HG03039 (cell line): ENCODE results near the gene DNM3.

ENCODE experiments used
- ATAC-seq: cut with Tn5 transposase; IDR thresholded peaks from one replicate; pipeline ENCODE4 v1.9.1; 2021; ENCODE audit warnings: mild to moderate bottlenecking, moderate library complexity; ENCODE audit not compliant: unreplicated experiment

DNM3 gene

DNA sequence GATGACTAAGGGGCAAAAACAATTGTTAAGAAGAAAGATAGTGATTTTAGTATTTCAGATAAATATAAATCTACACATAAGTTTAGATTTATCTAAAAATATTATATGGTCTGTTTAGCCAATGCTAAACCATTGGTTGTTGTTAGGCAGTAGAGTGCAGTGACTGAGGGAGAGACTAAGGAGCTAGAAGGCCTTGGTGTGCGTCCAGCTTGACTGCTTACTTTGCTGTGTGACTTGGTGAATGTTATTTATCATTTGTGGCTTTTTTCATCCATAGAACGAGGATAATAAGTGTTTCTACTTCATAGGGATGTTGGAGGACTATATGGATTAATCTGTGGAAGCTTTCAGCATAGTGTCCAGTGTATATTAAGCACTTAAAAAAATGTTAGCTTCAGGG is 314.5 kb downstream of the DNM3 start:
- no peak for ATAC-seq

DNA sequence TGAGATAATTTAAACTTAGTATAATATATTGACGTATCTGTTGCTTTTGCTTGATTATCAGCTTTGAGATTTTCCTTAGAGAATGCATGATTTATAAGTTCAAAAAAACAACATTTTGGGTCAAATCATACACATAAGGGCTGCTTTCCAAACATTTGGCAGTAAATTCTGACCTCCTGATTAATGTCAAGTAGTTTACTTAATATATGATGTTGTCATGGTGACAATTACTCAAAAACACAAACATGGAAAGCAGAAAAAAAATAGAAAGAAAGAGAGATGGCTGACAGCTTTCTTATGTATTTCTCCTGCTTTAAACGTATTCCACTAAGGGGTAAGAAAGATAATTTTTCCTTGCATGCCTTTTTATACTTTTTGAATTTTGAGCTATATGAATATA is 320.9 kb downstream of the DNM3 start:
- no peak for ATAC-seq

DNA sequence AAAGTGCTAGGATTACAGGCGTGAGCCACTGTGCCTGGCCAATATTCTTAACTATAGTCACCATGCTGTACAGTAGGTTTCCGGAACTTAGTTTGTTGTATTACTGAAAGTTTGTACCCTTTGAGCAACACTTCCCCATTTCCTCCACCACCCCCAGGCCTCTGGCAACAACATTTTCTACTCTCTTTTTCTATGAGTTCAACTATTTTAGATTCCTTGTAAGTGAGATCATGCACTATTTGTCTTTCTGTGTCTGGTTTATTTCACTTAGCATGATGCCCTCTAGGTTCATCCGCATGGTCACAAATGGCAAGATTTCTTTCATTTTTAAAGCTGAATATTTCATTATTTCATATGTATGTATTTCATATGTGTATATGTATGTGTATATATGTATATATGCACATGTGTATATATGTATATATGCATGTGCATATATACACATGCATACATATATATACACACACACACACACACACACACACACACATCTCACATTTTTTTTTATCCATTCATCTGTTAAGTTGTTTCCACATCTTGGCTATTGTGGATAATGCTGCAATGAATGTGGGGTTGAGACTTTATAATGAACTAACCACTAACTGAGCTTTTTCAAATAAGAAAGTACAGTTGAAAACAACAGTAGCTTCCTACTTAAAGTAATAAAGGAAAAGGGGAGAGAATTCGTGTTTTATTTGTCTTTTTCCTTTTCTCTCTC is 322.4 kb downstream of the DNM3 start:
- ATAC-seq = no peak

DNA sequence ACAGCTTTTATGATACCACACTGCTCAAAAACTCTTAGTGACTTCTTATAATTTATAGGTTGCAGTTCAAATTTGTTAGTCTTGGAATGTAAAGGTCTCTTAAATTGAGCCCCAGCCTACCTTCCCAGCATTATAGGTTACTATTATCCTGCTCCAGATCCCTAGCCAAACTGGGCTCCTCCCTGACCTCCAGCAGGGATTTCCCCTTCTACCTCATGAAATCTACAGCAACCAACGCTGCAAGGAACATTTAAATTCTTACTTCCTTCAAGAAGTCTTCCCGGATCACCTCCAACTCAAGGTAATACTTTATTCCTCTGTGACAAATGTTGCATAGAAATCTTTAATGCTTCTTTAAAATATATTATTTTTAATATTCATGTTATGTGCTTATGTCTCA is 324.1 kb downstream of the DNM3 start:
- no peak for ATAC-seq

DNA sequence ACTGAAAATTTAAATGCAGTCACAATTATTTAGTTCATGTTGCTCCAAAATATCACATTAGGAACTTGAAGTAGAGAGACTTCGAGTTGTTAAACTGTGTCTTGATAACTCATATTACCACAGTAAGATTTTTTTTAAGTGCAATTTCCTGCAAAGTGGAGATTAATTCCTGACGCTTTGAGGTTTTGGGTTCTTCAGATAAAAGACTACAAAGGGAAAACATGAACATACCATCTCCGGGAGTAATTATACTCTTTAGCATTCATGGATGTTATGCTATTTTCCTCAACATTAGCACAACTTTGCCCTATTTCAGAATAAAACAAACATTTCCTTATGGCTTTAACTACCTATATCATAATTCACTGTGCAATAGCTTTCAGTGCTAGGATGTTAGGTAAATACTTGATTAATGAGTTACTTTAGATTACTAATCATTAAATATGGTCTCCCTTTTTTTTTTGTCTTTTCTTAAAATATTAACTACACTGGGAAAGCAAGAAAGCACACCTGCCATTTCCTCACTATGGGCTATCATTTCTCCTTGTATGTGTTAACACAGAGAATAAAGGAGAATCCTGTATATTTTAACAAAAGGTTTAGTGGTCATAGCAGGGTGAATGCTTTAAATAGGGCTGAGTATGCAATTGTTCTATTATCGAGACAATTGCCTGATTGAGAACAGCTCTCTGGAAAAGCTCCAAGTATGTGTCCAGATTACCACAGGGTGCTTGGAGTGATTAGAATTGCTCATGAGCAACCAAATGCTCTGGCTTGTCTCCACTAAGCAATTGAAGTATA is 326.7 kb downstream of the DNM3 start:
- no peak for ATAC-seq

DNA sequence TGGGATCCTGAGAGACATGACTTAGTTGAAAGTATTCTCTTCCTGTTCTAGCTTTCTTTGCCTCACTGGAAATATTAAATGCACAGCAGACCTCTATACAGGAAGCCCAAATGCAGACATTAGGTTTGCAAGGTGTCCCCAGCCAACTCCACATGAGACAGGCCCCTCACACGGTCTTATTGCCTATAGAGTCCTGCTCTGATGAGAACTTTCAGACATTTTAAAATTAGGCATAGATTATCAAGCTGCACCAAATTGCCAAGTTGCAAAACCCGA is 327.2 kb downstream of the DNM3 start:
- no peak for ATAC-seq

DNA sequence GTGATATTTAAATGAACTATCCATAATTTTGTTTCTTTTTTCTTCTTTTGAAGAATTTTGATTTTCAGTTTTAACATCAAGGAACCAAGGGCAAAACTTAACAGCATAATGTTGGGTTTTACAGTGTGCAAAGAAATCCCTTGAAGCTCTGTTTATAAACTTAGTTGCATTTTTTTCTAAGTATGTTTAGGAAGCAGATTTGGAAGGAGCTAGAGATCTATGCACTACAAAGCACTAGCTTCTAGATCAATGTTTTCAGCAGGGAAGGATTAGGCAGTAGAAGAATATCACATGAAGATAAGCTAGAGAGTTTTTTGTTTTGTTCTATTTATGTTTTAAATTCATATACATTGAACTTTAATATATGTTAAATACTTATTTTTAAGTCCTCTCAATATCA is 328.5 kb downstream of the DNM3 start:
- no peak for ATAC-seq

DNA sequence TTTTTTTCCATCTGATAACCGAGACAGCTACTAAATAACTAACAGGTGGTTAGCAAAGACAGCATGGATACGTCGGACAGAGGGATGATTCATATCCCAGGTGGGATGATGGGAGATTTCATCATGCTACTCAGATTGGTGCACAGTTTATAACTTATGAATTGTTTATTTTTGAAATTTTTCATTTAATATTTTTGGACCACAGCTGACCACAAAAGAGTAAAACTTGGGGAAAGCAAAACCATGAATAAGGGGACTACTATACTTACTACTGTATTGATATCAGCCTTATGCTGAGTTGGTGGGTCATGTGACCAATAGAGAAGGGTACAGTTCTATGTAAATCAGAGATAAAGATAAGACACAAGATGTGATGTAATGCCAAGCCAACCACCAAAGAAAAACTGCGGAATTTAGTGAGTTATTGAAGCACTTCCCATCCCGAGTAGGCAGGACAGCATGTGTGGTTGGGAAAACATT is 331.1 kb downstream of the DNM3 start:
- no peak for ATAC-seq

DNA sequence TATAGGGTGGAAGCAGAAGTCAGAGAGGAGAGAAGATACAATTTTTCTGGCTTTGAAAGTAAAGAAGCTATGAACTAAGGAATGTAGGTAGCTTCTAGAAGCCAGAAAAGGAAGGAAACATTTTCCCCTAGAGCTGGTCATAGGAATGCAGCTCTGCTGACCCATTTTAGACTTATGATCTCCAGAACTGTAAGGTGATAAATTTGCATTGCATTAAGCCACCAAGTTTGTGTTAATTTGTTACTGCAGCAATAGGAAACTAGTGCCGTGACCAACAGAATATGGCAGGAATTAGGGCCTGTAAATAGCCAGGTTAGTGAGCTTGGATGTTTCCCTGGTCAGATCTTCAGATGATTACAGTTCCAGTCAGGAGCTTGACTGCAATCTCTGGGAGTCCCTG is 334.9 kb downstream of the DNM3 start:
- no peak for ATAC-seq

DNA sequence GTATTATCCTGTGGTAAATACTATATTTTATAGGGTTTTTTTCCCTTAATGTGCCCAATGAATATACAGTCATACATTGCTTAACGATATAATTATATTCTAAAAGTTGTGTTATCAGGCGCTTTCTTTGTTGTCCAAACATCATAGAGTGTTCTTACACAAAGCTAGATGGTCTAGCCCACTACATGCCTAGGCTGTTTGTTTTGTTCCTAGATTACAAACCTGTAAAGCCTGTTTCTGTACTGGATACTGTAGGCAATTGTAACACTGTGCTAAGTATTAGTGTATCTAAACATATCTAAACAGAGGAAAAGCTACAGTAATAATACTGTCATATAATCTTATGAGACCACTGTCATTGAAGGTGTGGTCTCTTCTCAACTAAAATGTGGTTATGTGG is 336.6 kb downstream of the DNM3 start:
- ATAC-seq = no peak

DNA sequence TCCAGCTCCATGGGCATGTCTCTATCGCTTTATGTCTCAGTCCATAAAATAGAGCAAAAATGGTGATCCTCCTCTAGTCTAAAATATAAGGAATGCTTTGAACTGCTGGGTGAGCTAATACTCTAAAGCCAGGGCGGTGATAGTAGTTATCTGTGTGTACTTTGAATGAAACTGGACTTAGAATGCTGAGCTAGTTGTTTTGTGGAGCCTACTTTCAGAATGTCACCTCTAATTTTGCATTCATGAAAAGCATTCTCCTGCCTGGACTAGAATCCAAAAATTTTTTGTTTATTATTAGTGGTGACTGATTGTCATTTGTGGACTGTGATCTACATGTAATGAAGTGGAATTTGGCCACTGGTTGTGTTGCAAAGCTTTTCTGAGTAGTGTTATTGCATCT is 337.6 kb downstream of the DNM3 start:
- ATAC-seq = no peak

DNA sequence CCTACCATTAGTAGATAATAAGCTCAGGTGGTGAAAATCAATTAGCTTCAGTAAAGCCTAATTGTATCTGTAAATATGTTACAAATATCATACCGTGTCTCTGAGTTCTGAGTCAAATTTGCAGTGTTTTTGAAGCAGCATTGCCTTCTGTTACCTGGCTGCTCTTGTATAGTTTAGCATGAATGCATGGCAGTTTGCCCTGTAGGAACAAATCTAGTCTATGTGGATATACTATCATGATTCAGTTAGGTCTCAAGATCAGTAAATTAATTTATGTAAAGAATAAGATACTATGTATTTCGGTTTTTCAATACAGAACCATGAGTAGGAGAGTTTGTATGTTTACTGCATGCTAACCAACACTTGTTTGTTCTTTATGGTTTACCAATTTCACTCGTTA is 338.6 kb downstream of the DNM3 start:
- no peak for ATAC-seq

DNA sequence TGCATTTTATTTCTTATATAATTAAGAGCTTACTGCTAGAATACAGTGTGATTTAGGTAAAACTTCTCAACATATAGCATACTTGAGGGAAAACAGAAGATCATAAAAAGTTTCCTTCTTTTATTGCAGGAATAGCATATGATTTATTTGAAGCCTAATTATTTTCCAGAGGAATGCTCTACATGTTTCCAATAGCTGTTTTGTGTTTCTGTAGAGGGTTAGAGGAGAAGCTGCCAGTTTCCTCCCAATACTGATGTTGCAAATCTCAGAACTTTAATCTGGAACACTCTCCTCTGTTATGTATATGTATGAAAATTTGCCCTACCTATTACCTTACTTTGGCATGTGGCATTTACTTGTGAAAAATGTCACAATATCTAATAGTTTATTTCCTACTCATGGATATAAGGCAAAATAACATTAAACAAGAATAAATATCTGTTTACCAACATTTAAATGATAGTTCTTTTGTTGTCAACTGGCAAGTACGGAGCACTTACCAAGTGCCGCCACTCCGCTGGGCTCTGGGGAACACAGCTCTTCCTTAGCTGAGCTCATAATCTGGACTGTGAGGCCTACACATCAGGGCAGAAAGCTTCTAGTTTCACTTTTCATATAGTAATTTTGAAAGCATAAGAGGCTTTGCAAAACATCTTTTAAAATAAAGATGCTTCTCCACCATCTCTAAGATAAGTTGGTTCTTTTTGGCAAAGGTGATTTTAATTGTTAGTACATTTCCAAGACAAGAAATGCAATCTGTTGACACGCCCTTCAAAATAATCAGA is 339.4 kb downstream of the DNM3 start:
- no peak for ATAC-seq

DNA sequence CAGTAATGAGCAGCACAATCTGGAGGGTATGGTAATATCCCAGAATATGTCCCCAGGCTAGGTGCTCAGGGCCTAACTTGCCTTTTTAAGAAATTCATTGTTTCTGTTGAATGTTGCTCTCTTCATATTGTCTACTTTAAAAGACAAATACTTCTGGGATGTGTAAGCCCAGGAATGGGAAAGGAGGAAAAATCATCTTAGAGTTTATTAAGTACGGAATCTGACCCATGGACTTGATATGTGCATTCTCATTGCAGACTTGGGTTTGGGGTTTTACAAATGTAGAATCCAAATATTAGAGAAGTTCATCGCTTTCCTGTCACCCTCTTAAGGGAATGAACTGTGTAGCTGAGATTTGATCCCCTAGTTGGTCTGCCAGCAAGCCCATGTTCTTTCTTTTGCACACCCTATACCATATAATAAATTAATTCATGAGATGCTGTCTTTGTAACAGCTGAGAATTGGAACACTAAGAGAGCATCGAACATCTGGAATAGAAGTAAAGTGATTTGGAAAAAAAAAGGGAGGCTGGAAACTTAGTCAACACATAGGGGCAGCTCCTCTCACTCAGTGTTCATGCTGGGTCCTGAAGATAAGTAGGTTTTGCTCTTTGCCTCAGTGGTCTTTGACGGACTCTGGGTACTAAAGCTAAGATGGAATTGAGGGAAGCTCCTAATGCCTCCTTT is 343.4 kb downstream of the DNM3 start:
- ATAC-seq = no peak

DNA sequence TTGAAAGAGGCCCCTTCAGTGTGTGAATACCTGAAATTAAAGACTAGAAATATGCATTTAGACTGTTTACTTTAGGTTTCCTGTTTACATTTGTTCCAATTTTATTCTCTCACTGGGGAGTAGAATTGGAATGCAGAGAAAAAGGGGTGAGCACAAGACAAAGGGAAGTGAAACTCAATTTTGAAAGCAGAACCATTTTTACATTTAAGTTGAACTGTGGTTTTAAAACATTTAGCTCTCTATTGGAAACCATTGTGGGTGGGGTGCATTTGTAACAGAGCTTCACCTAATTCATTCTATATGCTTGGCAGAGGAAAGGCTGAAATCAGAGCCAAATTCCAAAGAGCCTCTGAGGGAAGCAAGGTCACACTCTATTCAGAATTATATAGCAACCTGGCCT is 343.9 kb downstream of the DNM3 start:
- ATAC-seq = peak; percentile 48

DNA sequence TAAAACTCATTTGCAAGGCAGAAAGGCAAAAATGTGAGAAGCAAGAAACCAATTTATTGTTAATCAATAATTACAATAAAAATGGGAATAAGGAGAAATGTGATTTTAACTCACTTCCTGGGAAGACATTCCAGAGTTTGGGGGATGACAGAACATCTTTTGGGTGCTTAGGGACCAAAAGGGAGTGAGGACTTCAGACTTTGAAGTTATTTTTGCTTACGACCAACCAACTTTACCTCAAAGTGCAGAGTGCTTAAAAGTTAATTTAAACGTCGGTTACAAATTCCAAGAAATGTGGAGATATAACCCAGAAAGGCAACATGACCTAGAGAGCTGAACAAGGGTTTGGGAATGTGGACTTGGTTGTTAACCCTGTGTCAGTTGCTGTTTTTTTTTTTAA is 344.7 kb downstream of the DNM3 start:
- no peak for ATAC-seq

DNA sequence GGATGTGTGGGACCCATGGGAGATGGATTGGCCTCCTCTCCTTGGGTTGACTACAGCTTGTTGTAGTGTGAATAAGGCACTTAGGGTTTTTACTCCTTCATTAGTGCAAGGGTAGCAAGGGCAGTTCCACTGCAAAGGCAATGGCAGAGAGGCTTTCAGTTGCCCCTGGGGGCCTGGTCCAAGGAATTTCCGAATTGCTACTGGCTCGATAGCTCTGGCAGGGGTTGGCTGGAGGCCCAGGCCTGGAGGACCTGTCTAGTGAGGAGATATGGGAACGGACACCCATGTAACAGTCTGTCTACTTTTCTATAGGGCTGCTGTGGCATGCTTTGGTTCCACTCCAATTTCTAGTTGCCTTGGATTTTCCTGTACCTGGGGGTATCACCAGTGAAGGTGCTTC is 360.3 kb downstream of the DNM3 start:
- no peak for ATAC-seq

DNA sequence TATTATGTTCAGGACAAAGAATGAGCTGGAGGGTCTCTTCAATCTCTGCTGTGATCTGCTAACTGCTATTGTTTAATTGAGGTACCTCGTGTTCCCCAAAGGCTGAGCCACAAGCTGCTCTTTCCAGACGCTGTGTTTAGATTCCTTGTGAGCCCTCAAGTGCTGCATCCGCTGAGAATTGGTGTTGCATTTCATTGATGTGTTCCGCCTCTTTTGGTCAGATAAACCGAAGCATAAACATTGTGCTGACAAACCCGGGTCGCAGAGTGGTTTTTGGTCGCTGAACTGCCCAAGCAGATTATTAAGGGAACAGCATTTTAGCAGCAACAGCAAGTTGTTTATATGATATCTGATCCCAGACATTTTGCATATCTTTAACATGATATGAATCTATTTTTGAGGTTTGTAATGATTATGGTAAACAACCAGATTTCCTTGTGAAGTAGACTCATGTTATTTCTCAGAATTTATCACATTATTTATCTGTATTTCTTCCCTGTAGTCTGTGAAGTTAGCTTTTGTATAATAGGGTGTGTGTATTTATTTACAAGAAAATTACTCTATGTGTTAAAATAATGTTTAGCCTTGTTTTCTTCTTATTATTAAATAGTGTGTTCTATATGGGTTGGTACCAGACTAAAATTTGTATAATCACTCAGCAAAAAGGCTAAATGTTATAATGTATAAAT is 362.0 kb downstream of the DNM3 start:
- no peak for ATAC-seq

DNA sequence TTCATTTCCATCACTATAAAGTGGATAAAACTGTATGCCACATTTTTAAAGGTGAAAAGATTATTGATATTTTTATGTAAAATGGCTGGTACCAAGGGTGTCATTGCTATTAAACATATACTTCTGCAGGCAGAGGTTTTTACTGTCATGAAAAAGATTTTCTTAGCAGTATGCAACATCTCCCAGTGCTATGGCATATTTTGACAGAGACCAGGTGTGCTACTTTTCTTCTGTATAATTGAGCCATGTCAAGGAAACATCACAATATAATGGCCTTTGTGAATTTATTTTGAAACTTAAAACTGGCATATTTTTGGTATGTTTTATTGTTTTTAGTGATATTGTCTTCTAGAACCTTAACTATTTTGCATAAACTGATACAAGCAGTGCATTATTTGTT is 362.6 kb downstream of the DNM3 start:
- ATAC-seq = no peak

DNA sequence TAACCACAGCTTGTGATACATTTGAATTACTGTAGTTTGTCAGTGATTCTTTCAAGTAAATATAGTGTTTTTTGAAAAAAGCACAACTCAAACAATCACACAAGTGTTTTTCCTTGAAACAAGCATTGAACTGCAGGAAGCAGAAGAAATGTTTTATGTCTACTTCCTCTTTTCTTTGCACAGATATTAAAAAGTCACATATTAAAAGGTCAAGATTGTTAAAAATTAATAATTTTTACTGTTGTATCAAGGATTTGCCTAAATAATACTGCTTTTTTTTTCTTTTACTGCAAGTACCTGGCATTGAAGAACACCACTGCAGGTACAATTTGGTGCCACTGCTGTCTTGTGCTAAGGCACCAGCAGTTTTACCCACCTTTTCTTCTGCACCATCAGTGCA is 365.0 kb downstream of the DNM3 start:
- no peak for ATAC-seq

DNA sequence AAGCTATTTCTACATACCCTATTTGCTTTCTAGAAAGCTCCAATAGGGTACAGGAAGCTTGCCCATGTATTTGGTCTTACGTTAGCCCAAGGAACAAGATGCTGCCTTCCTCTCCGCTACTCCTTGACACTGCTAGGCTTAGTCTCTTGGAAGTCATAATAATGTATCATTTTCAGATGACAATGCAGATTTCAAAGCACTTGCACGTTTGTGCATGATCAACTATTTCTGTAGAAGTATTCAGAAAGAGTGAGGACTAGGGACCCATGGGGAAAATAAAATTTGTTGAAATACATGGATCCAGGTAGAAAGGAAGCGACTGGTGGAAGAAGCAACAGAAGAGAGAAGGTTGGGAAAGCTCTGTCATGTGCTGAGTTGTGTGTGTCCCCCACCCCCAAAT is 367.3 kb downstream of the DNM3 start:
- no peak for ATAC-seq
